HG03159 (cell line): ENCODE data around the gene PTPN7.
A peak's percentile ranks its signal among the peaks of the same experiment; 100 is the strongest.
"Not testable (repeated sequence)": the region's sequence is repeated elsewhere in the genome, so short reads cannot be mapped to it uniquely, and the experiment has no call there.

Source experiments
- ATAC-seq: cut with Tn5 transposase; IDR thresholded peaks from one replicate; pipeline ENCODE4 v1.9.1; 2021; ENCODE audit warnings: mild to moderate bottlenecking, moderate library complexity; ENCODE audit not compliant: unreplicated experiment

PTPN7 gene

DNA sequence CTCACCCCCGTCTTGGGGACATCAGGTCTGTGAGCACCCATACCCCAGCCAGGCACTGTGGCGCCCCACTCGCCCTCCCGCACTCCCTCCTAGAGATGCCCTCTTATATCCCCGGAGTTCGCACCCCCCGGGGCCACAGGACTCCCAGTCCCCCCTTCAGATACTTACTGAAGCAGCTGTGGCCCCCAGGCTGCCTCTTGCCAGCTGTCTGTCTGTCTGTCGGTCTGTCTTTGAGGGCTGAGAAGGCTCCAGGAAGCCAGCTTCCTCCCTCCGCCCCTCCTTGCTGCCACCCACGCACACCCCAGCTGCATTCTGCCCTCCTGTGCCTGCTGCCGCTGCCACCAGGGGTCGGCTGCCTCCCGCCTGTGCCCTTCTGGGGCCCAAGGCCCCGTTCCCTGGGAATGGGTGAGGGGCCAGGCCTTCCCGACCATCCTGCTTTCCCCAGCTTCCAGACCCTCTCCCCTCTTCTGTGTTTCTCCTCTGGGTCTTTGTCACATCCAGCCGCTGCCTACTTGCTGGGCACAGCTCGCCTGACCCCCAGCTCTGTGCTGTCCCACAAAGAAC is at the start of gene PTPN7:
TSS of gene PTPN7 (minus strand) at position 226 of the 564 bp plus-strand sequence. CDS start 1,200 bp downstream, outside the sequence.
- ATAC-seq, result peak; percentile 53

DNA sequence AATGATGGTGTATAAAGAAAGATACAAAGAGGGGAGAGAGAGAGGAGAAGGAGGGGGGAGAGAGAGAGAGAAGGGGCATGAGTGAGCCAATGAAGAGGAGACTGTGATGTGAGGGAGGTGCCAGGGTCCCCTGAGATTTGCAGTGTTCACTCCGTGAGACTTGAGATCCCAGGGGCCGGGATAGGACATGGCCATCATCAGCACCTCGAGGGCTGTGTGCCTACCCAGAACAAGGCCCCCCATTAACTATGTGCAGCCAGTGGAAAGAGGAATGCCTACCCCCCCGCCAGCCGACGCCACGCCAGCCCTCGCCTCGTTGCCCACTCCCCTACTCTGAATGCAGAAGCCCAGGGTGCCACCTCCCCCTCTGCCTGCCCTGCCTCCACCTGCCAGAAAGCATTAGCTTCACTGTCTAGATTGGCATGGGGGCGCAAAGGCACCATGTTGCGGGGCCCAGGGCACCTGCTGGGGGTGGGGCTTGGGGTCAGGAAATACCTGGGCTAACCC is 48.0 kb upstream of the PTPN7 start:
- ATAC-seq, result no peak

DNA sequence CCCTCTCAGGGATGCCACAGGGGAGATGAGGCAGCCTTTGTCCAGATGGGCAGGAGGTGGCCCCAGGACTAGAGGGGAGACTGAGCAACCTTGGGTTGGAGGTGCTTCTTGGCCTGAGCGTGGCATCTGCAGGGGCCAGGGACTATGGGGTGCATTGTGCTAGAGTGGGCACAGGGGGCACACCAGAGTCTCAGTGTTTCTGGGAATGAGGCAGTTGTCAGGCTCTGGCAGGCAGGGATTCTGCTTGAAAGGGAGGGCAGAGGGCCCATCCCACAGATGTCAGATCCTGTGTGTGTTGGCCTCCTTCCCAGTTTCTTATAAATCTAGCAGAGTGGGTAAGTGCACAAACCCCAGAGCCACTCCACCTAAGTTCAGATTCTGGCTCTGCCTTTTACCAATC is 46.9 kb upstream of the PTPN7 start:
- ATAC-seq, result no peak

- ATAC-seq, result no peak
Observed at GRCh38 chr1:202205523-202206190, 45.3 kb upstream of the PTPN7 start.

DNA sequence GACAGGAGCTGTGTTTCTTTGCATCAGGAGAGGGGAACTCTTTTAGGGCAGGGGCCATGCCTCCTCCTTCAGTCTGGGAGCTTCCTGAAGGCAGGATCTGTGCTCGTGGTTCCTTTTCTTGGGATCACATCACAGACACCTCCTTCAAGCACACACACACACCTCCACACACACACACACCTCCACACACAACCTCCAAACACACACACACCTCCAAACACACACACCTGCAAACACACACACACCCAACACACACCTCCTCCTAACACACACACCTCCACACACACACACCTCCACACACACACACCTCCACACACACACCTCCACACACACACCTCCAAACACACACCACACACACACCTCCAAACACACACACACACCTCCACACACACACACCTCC is 43.7 kb upstream of the PTPN7 start:
- ATAC-seq, result no peak

GRCh38 chr1:202203238-202204039 is 43.0 kb upstream of the PTPN7 start:
- no peak for ATAC-seq

DNA sequence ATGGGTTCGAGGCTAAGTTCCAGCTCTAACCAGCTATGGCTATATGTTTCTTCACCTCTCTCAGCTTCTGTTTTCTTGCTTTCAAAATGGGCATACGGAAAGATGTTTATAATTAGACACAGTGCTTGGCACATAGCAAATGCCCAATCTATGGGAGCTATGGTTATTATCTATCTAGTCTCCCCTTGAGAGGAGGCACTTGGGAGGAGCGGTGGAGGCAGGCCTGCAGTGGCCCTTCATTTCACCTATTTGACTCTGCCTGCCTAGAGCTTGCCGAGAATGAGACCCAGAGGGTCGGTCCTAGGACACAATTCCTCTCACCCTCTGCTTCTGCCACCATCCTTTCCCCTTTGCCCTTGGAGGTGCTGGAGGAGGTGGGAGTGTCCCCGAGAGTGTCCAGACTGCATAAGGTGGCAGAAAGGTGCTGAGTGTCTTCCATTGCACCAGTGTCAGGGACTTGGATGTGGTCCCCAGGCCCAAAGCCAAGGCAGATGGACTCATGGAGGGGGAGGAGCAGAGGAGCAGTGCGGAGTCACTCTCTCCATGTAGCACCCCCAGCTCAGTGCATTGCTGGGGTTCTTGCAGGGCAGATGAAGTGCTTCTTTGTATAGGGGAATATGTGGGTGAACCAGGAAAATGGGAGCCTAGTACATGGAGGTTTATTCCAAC is 42.2 kb upstream of the PTPN7 start:
- ATAC-seq, result no peak

DNA sequence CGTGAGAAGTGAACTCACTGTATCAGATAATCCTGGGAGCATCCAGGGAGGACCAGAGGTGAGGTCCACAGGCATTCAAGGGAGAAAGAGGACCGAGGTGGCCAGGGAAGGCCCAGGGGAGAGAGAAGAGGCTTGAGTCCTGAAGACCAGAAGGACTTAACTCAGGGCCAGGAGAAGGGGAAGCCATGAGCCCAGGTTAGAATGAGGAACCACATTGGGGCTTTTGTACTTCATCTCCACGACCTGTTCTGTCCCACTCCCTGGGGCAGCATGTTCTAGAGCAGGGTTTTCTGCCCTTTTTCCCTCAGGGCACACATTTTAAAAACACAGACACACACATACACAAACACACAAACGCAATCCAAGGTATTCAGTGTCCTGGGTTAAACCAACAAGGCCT is 41.6 kb upstream of the PTPN7 start:
- ATAC-seq, result no peak

- ATAC-seq, result no peak
Observed at GRCh38 chr1:202201266-202201665, 40.9 kb upstream of the PTPN7 start.

GRCh38 chr1:202200669-202201068 is 40.3 kb upstream of the PTPN7 start:
- no peak for ATAC-seq

DNA sequence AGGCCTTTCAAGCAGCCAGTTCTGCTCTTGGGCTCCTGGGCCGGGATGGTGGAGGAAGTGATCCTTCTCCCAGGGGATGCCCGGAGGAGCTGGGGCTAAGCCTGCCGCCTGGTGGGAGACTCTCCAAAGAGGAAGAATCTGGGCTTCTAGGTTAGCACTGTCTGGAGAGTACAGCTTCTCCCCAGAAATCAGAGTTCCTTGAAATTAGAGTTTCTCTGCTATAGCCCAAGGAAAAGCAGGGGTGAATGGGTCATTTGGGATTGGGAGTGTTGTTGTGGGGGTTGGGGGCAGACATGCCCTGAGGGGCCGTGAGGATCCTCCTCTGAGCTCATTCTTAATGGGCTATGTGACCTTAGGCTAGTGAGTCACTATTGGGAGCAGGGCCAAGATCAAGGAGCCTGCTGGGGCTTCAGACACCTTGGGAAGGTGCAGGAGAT is 39.7 kb upstream of the PTPN7 start:
- ATAC-seq, result no peak

- no peak for ATAC-seq
Observed at GRCh38 chr1:202199040-202199889, 38.9 kb upstream of the PTPN7 start.

- no peak for ATAC-seq
Observed at GRCh38 chr1:202198366-202198724, 37.9 kb upstream of the PTPN7 start.

DNA sequence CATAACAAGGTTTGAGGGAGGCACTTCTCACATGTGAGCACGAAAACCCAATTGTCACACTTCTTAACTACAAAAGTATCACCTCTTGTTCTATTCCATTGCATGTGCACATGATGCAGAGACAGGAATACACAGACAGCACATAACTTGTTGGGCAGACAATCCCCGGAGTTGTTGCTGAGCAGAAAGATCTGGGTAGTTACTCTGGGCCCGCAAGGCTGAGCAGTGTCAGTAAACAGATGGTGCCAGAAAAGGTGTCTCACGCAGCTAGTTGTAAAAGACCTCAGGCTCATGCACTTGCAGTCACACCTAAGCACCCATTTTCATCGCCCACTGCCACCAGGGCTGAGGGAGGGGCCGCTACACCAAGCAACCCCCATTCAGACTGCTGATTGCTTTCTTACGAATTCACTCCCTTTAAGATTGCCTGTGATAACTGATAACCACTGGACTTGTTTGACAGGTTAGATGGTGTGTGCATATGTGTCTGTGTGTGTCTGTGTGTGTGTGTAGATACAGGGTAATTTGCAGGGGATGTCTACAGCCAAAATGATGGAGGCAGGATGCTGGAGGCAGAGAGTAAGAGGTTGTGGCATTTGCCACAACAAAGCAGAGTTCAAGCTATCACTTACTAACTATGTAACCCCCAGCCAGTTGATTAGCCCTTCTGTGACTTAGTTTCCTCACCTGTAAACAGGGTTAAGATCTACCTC is 37.4 kb upstream of the PTPN7 start:
- ATAC-seq, result no peak

GRCh38 chr1:202194328-202194648 is 33.9 kb upstream of the PTPN7 start:
- ATAC-seq, result no peak

DNA sequence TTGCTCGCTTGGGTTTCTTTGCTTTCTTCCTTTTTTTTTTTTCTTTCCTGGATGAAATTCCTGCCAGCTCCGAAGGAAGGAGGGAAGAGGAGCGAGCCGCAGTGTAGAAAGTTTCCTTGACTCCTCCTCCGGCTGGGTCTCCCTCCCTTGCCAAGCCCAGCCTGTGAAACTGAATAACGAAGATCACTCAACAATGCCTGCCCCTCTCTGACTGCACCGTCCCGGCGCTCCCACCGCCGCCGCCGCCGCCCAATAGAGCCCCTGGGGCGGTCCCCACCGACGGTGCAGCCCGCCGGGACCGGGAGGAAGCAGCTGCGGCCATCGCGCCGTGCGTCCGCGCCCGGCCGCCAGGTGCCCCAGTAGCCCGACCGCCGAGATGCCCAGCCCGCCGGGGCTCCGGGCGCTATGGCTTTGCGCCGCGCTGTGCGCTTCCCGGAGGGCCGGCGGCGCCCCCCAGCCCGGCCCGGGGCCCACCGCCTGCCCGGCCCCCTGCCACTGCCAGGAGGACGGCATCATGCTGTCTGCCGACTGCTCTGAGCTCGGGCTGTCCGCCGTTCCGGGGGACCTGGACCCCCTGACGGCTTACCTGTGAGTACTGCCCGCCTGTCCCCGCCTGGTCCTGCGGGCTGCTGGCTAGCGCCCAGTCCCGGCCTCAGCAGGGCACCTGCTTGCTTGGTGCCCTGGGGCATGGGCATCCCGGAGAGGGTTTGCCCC is 33.4 kb upstream of the PTPN7 start, which contains the start of gene LGR6:
TSS of gene LGR6 (plus strand) at position 186 of the 714 bp plus-strand sequence. CDS start at position 377, 191 bp downstream.
- ATAC-seq, result no peak

GRCh38 chr1:202192770-202193613 is 32.6 kb upstream of the PTPN7 start:
- no peak for ATAC-seq

DNA sequence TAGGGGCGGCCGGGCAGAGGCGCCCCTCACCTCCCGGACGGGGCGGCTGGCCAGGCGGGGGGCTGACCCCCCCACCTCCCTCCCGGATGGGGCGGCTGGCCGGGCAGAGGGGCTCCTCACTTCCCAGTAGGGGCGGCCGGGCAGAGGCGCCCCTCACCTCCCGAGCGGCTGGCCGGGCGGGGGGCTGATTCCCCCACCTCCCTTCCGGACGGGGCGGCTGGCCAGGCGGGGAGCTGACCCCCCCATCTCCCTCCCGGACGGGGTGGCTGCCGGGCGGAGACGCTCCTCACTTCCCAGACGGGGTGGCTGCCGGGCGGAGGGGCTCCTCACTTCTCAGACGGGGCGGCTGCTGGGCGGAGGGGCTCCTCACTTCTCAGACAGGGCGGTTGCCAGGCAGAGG is 31.0 kb upstream of the PTPN7 start:
- not testable (repeated sequence) for ATAC-seq
